GM20000 (cell line): ENCODE results near the gene PEDS1.
A peak's percentile ranks its signal among the peaks of the same experiment; 100 is the strongest.

ENCODE experiments used
- DNase-seq: peaks from one replicate; pipeline ENCODE4 v3.0.0; 2012; ENCODE audit warnings: low spot score
- TF ChIP-seq, protein P1 (sequence below): IDR thresholded peaks from 2 replicates; pipeline ENCODE4 v1.5.1; 2012; ENCODE audit warnings: mild to moderate bottlenecking, control low read depth; ENCODE audit errors: extremely low read depth, missing control alignments

The PEDS1 gene

DNA sequence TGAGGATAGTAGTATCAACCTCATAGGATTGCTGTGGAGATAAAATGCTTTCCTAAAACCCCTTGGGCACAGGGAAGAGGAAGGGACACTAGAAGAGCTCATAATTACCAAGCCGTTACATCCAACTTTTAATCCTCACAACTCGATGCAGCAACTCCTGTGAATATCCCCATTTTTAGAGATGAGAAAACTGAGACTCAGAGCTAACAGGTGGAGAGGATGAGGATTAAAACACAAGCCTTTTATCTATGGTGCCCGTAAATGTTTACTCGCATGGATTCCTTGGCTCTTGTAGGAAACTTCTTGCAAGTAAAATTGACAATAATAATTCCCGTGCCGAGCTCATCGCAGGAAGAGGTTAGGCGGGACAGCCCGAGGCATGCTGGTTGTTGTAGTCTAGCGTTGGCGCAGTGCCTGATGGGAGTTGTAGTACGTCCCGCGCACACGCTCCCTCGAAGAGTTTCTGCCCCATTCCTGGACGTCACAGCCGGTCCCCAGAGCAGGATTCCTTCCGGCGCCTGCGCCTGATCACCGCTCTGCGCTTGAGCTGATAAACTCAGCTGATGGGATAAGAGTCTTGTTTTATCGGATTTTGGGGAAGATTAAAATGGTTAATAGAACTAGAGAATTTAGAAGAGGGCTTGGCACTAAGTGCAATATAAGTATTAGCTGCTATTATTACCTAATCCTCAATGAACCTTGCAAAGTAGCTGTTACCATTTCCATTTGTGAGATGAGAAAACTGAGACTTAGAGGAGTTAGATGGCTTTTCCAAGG lies 37.7 kb downstream of the PEDS1 start:
- DNase-seq, result peak; percentile 94
- TF ChIP-seq, protein P1, sequence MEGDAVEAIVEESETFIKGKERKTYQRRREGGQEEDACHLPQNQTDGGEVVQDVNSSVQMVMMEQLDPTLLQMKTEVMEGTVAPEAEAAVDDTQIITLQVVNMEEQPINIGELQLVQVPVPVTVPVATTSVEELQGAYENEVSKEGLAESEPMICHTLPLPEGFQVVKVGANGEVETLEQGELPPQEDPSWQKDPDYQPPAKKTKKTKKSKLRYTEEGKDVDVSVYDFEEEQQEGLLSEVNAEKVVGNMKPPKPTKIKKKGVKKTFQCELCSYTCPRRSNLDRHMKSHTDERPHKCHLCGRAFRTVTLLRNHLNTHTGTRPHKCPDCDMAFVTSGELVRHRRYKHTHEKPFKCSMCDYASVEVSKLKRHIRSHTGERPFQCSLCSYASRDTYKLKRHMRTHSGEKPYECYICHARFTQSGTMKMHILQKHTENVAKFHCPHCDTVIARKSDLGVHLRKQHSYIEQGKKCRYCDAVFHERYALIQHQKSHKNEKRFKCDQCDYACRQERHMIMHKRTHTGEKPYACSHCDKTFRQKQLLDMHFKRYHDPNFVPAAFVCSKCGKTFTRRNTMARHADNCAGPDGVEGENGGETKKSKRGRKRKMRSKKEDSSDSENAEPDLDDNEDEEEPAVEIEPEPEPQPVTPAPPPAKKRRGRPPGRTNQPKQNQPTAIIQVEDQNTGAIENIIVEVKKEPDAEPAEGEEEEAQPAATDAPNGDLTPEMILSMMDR, result no peak

DNA sequence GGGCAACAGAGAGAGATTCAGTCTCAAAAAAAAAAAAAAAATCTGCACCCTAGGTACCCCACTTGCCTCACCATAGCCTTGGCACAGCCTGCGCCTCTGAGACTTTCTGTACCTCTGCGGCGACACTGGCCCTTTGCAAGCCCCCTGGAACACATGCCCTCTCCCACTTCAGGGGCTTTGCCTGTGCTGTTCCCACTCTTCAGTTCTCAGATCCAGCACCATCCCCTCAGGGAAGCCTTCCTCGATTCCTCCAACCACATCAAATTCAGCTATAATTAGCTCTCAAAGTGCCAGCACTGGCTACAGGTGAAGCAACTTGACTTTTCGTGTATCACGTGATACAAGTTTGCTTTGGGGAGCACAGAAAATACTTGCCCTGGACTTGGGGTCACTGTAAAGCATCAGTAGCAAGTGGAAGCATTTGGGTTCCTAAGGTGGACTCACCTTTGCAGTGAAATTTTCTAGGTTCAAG lies 38.4 kb downstream of the PEDS1 start:
- TF ChIP-seq, protein P1, result no peak

DNA sequence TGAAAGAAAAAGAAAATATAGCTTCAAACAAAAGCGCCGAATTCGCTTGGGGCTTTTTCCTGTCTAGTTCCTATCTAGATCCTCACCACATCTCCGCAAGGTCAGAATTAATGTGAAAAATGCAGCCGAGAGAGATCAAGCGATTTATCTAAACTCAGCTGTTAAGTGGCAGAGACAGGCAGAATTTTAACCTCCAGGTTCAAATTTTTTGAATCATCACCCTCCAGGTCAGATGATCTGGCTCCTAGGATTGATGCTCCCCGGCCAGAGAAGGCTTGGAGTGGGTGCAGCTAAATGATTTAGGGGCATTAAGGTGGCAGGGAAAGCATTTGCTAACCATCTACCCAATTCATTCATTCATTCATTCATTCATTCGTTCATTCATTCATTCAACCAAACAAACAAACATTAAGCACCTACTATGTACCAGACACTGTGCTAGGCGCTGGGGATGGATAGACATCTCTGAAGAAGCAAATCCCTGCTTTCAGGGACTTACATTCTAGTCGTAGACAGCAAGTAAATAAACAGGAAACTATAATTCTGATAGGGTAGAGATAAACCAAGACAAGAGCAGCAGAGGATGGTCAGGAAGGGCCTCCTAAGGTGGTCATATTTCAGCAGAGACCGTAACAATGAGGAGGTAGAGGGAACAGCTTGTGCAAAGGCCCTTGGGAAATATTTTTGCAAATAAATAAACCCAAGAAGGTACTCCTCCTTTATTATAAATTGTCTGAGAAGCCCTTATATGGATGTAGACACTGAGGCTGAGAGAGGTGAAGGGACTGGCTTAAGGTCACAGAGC lies 39.9 kb downstream of the PEDS1 start:
- DNase-seq, result no peak
- TF ChIP-seq, protein P1, result no peak

More for the DNA sequence above, 38.4 kb downstream of the PEDS1 start:
- no peak for DNase-seq

DNA sequence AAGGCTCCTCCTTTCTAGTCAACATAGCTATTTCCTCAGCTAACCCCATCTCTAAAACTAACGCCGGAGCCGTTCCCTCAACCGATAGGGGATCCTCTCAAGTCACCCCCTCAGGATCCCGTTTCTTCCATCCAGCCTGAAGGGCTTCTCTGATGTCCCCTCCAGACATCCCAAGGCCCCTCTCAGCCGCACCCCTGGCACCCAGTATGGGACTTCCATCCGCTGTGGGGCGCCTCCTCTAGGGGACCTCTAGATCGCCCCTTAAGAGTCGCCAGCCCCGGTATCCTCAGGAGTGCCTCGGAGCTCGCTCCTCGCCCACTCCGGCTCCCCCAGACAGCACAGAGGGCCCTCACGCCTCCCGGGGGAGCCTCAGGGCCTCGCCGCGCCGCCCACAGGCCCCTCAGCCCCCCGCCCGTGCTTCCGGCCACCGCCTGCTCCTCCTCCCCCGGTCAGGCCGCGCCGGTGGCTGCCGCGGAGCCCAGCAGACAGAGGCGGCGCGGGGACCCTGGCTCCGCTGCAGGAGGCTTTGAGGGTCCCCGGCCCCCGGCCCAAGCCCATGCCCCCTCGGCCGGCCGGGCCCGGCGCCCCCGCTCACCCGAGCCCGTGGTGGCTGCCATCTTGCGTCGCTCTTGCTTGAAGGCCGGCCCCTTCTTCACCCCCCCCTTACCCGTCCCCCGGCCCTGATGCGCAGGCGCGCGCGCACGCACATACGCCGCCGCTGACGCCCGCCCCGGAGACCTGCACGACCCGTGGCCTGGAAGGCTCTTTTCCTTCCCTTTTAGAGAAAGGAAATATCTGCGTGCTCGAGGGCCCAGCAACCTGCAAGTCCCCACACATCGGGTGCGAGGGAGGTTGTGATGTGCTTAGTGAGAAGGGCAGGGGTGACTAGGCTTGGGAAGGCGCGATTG lies 40.8 kb downstream of the PEDS1 start, which contains the start of gene UBE2V1:
TSS of gene UBE2V1 (minus strand) at position 639 of the 908 bp plus-strand sequence. CDS start at position 617, 22 bp downstream.
- DNase-seq, result peak; percentile 94
- TF ChIP-seq, protein P1, result peak; percentile 33

DNA sequence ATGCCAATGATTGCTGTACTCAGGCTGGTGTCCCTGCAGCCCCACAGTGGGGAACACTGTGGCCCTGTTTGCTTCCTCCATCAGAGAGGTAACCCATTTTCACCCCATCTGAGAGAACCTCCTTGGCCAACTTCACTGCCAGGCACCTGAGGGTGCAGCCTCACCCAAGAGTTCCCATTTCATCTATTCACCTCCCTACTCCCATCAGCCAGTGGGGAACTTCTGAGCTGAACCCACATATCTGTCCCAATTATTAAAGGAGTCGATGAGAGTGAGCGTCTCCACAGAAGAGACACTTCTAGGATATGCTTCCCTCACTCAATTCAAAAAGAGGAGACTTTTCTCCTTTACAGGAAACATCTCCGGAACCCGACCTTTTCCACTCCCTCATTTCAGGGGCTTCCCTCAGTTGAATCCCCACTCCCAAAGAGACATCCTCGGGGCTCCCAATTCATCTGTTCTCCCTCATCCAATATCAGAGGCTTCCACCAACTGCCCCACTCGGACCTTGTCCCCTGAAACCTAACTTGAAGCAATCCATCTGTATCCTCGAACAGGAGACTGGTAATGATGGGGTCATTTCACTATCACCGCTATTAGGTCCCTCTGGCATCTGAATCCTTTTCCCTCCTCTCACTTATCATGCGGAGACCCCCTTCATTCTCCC lies 41.6 kb downstream of the PEDS1 start:
- DNase-seq, result no peak
- TF ChIP-seq, protein P1, result no peak

DNA sequence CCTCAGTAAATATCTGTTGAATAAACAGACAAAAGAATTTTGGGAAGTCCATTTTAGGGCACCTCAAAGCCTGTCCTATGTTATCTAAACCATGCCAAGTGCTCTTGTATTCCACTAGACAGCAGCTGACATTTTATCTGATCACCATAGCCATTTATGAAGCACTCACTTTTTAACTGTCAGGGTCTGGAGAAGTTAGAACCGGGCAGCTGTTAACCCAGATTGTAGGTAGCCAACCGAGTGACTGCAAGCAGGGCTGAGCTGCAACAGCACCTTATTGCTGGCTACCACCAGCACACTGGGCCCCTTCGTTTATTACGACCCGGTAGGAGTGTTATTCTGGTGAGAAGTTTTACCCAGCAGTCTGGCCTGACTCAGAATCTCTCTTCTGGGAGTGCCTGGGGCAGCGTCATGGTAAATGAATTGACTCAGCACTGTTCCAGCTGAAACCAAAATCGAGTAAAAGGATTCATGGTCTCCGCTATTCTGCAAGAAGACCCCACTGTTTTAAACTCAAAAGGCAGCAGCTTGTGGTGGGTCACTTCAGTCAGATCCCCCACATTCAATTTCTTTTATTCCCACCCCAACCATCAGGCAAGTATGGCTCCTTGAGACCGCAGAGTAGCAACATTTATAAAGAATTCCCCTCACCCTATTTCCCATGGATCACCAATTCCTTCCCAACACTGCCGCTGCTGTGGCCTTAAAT lies 42.2 kb downstream of the PEDS1 start:
- TF ChIP-seq, protein P1, result no peak
- no peak for DNase-seq
